ENCODE data around the gene U2AF2. TPM values are rescaled to one million over a fixed set of nuclear protein-coding genes. Genes with fewer than 3 reads are reported as not detected.

U2AF2 gene
- polyA plus RNA-seq, 1 donor (not counting 4 experiments of a cell fraction or from before 2014, with no cell fraction given): 109 TPM

GRCh38 chr19:55620410-55621204 is 34.2 kb upstream of the U2AF2 start:
- H3K79me2 ChIP-seq (ENCODE audit: control insufficient read depth, insufficient read depth, low read length): no peaks in the 10 kb centered on the region
- H3K27me3 ChIP-seq (ENCODE audit: control insufficient read depth, extremely low read depth, insufficient read depth, low read length): no peaks in the 10 kb centered on the region
- TF ChIP-seq EZH2 (IDR thresholded peaks at IDR 0.05; ENCODE audit: low read length) (no peak), CTCF (optimal IDR thresholded peaks at IDR 0.05 in 1 of 3, IDR thresholded peaks at IDR 0.05 in 1 of 3, conservative IDR thresholded peaks at IDR 0.05 in 1 of 3; ENCODE audit: extremely low read depth in 1 of 3, insufficient read depth in 2 of 3, low read length in 3 of 3) (no peak)
- FAIRE-seq (no peak), DNase-seq (ENCODE audit: low read depth, low spot score) (no peak)
- no peak overlapping the region for H2AFZ ChIP-seq (ENCODE audit: control insufficient read depth, low read length)
- dilution Hi-C loops (cut with MboI; ENCODE audit: extremely low pct_ligation_motif_present, low sequenced_read_pairs): no loop called here
- H3K9me3 ChIP-seq (ENCODE audit: control insufficient read depth, low read depth, low read length): no peaks in the 10 kb centered on the region
- H3K9ac ChIP-seq (ENCODE audit: control insufficient read depth, extremely low read depth, insufficient read depth, low read length): no peak overlapping the region
- no peak overlapping the region for H3K27ac ChIP-seq (ENCODE audit: control insufficient read depth, insufficient read depth, low read length)
- H3K36me3 ChIP-seq (ENCODE audit: control insufficient read depth in 2 of 2, extremely low read depth in 1 of 2, insufficient read depth in 2 of 2, low read length in 2 of 2): peaks cover 5 to 6% of the 10 kb centered on the region in 2 experiments
- H4K20me1 ChIP-seq (ENCODE audit: control insufficient read depth, extremely low read depth, insufficient read depth, low read length): peaks cover 3% of the 10 kb centered on the region
- no peak overlapping the region for H3K4me2 ChIP-seq (ENCODE audit: control insufficient read depth, extremely low read depth, insufficient read depth, low read depth, low read length)
- H3K4me1 ChIP-seq (ENCODE audit: control insufficient read depth, extremely low read depth, insufficient read depth, low read length): peaks cover 13% of the 10 kb centered on the region
- no peak overlapping the region for H3K4me3 ChIP-seq (ENCODE audit: control insufficient read depth in 2 of 3, extremely low read depth in 1 of 3, insufficient read depth in 2 of 3, low read depth in 1 of 3, low read length in 3 of 3)
- H3K9me1 ChIP-seq (ENCODE audit: control insufficient read depth, extremely low read depth, insufficient read depth, low read length): no peaks in the 10 kb centered on the region

- peaks cover 13% of the 10 kb centered on the region for H3K4me1 ChIP-seq (ENCODE audit: control insufficient read depth, extremely low read depth, insufficient read depth, low read length)
- no peak for FAIRE-seq
- no peak for DNase-seq (ENCODE audit: low read depth, low spot score)
- dilution Hi-C loops (cut with MboI; ENCODE audit: extremely low pct_ligation_motif_present, low sequenced_read_pairs): no loop called here
- no peak overlapping the region for H3K9ac ChIP-seq (ENCODE audit: control insufficient read depth, extremely low read depth, insufficient read depth, low read length)
- H3K9me3 ChIP-seq (ENCODE audit: control insufficient read depth, low read depth, low read length): no peaks in the 10 kb centered on the region
- no peak overlapping the region for H2AFZ ChIP-seq (ENCODE audit: control insufficient read depth, low read length)
- no peaks in the 10 kb centered on the region for H3K79me2 ChIP-seq (ENCODE audit: control insufficient read depth, insufficient read depth, low read length)
- no peaks in the 10 kb centered on the region for H3K9me1 ChIP-seq (ENCODE audit: control insufficient read depth, extremely low read depth, insufficient read depth, low read length)
- no peaks in the 10 kb centered on the region for H3K27me3 ChIP-seq (ENCODE audit: control insufficient read depth, extremely low read depth, insufficient read depth, low read length)
- H4K20me1 ChIP-seq (ENCODE audit: control insufficient read depth, extremely low read depth, insufficient read depth, low read length): peaks cover 3% of the 10 kb centered on the region
- H3K36me3 ChIP-seq (ENCODE audit: control insufficient read depth in 2 of 2, extremely low read depth in 1 of 2, insufficient read depth in 2 of 2, low read length in 2 of 2): peaks cover 5 to 6% of the 10 kb centered on the region in 2 experiments
- H3K27ac ChIP-seq (ENCODE audit: control insufficient read depth, insufficient read depth, low read length): no peak overlapping the region
- TF ChIP-seq CTCF (optimal IDR thresholded peaks at IDR 0.05 in 1 of 3, IDR thresholded peaks at IDR 0.05 in 1 of 3, conservative IDR thresholded peaks at IDR 0.05 in 1 of 3; ENCODE audit: extremely low read depth in 1 of 3, insufficient read depth in 2 of 3, low read length in 3 of 3): no peak
- TF ChIP-seq EZH2 (IDR thresholded peaks at IDR 0.05; ENCODE audit: low read length): no peak
- no peak overlapping the region for H3K4me2 ChIP-seq (ENCODE audit: control insufficient read depth, extremely low read depth, insufficient read depth, low read depth, low read length)
- H3K4me3 ChIP-seq (ENCODE audit: control insufficient read depth in 2 of 3, extremely low read depth in 1 of 3, insufficient read depth in 2 of 3, low read depth in 1 of 3, low read length in 3 of 3): no peak overlapping the region
Observed at GRCh38 chr19:55621205-55621672, 33.6 kb upstream of the U2AF2 start.

All from keratinocyte (primary cell).